Glomerular visceral epithelial cell (primary cell): ENCODE results near the gene IL1RAP.
A peak's percentile ranks its signal among the peaks of the same experiment; 100 is the strongest.

Source experiments
- DNase-seq: peaks from one replicate; pipeline ENCODE4 v3.0.0-alpha.2; 2016; ENCODE audit errors: extremely low spot score

IL1RAP gene

GRCh38 chr3:190577225-190577624, 63.3 kb downstream of the IL1RAP start:
- DNase-seq, result no peak

DNA sequence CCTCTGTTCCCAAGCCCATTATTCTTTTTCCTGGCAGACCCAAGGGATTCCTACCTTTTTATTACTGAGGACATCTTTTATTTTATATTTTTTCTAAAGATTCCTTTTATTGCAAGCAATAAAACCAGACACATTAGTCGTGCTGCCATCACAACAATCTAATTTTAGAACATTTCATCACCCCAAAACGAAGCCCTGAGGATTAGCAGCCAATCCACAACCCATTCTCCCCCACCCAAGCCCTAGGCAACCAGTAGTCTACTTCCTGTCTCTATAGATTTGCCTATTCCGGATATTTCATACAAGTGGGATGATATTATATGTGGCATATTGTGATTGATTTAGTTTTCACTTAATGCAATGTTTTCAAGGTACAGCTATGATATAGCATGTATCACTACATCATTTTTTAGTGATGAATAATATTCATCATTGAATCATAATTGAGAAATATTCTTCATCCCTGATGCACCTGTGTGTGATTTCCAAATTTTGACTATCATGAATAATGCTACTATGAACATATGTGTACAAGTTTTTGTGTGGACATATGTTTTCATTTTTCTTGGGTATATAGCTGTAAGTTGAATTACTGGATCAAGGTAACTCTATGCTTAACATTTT, 65.7 kb downstream of the IL1RAP start:
- no peak for DNase-seq

- DNase-seq, result no peak
Measured at GRCh38 chr3:190580417-190580816, 66.5 kb downstream of the IL1RAP start.

DNA sequence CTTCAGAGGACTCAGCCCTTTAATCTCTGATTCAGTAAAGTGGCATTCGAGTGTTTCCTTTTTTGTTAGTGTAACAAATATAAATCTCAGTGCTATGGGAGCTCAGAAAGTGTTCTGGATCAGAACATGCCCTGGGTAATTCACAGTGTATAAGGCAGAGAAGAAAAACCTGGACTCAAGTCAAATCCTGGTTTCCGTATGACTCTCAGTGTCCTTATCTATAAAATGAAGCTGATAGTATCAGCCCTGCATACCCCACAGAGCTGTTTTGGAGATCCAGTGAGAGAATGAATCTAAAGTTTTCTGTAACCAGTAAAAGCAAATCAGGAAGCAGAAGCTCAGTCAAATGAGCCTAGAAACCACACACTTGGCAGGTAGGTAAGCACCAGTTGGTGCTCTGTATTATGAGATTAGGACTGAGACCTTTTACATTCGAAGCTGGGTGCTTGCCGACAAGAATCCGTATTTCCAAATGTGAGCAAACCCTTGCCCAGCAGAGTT, 67.2 kb downstream of the IL1RAP start:
- no peak for DNase-seq

- no peak for DNase-seq
Measured at GRCh38 chr3:190582667-190583066, 68.8 kb downstream of the IL1RAP start.

GRCh38 chr3:190585805-190586630, 72.1 kb downstream of the IL1RAP start:
- peak; percentile 75 for DNase-seq

- peak; percentile 33 for DNase-seq
Measured at GRCh38 chr3:190586631-190587011, 72.7 kb downstream of the IL1RAP start.

- DNase-seq, result no peak
Measured at GRCh38 chr3:190588570-190588969, 74.7 kb downstream of the IL1RAP start.

DNA sequence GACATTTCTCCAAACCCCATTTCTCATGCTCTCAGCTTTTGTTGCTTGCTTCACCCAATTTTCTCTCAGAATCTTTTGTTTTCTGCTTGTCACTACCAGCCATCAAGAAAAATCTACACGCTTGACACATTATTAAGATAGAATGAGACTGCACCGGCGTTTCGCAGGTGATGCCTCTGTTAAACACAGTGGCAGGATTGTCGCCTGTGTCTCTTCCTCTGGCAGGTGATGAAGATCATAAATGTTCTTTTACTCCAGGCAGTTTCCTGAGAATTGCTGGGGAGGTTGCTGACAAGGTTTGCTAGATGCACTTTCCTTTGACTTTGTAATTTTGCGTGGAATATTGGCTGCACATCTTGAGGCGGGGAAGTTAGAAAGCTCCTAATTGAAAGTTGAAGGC, 75.4 kb downstream of the IL1RAP start:
- no peak for DNase-seq

DNA sequence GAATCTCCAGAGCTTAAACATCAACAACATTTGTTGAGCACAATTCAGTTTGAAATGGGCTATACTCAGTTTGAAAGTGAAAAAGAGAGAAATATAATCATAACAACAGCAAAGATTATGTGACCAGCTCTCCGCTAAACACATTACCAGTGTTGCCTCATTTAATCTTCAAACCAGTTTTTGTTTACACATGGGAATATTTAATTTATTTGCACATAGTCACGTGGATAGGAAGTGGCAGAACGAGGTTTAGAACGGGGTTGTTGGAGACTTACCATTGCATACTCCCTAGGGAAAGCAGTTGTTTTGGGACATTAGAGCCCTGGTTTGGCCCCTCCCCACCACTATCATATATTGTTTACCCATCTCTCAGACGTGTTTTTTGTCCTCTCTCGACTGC, 77.2 kb downstream of the IL1RAP start:
- no peak for DNase-seq

DNA sequence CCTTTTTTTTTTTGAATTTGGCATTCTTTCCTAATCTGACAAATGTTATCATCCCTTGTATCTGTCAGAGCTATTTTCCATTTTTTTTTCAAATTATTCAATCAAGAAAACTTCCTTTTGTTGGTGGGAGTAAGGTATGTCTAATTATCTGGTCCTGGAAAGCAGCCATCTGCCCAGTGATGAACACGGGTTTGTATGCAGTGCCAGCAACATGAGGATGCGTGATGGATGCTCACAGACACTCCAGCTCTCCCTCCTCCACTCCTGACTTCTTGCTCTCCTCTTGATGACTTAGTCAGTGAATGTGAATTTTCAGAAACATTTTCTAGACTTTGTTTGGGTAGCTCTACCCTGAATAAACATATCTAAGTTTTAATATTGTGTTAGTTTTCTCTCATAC, 79.2 kb downstream of the IL1RAP start:
- no peak for DNase-seq

DNA sequence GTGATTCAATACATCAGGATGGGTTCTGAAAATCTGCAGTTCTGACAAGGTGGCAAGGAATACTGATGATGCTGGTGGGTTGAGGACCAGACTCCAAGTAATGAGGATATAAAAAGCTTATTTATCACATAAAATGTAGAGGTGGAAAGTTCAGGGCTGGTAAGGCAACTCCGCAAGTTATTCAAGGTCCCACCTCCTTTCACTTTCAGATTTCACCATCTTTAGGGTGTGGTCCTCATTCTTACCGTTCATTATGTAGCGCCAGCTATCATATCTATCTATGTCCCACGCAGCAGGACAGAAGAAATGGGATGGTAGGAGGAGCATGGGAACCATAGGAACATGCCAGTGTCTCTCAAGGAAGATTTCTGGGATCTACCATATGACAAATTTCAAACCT, 80.3 kb downstream of the IL1RAP start:
- no peak for DNase-seq

DNA sequence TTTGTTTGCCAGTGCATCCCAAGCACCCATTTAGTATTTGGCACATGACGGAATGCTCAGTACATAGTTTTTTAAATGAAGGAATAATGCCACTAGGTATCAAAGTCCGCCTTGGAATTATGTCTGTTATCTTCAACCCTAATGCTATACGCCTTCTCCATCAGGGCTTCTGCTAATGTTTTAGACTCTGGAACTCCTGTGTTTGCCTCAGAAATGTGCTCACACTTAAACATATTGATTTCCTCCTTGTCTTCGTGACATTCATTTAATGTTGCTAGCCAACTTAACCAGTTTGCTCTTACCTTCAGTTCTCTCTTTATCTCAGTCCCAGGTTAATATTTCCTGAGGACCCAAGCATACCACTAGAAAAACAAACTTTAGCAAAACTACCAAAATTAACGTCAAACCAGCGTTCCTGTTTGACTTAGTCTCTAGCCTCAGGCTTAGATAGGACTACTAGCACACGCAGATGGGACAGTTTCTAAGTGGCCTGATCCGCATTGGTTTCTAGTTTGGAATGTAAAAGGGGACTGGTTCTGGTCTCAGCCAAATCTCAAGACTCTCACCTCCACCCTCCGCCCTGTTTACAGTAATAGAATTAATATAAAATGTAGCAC, 81.4 kb downstream of the IL1RAP start:
- DNase-seq, result no peak

- DNase-seq, result no peak
Measured at GRCh38 chr3:190595807-190596206, 81.9 kb downstream of the IL1RAP start.

DNA sequence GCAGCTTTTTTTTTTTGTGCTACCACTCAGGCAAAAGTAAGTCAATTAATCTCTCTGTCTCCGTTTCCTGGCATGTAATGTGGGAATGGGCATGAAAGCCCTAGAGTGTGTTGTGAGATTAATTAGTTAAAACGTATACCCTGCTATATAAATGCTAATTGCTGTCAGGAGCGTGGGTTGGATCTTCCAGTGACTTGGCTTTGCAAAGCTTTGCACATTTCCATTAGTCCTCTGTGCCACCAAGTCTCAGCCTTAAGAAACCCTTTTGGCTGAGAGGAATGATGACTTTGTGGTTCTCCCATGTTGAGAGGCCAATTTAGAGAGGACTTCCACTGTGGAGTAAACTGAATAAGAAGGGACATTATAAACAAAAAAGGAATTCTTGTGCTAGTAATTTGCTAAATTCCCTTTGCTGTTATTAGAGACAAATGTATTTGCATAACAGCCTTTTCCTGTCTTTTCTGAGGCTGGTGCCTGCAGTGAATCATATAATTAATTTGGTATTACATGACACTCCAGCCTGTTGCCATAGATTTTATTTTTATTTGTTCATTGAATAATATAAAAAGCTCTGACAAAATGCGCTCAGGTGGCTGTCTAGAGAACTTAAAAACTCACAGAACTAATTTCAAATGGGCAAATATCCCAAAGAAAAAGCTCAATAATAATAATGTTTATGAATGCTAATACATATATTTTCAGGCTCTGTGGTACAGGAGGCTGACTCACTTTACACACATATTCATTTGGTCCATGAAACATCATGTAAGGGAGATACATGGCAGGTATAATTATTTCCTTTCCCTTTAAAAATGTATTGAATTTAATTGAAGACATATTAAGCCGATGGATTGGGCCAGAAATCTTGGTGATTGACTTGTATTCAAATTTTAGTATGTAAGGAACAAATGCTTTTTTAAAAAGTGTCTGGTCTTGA, 82.7 kb downstream of the IL1RAP start:
- no peak for DNase-seq

- DNase-seq, result no peak
Measured at GRCh38 chr3:190597291-190597690, 83.4 kb downstream of the IL1RAP start.

- DNase-seq, result no peak
Measured at GRCh38 chr3:190601622-190602021, 87.7 kb downstream of the IL1RAP start.

GRCh38 chr3:190605385-190605784, 91.5 kb downstream of the IL1RAP start:
- DNase-seq, result no peak

DNA sequence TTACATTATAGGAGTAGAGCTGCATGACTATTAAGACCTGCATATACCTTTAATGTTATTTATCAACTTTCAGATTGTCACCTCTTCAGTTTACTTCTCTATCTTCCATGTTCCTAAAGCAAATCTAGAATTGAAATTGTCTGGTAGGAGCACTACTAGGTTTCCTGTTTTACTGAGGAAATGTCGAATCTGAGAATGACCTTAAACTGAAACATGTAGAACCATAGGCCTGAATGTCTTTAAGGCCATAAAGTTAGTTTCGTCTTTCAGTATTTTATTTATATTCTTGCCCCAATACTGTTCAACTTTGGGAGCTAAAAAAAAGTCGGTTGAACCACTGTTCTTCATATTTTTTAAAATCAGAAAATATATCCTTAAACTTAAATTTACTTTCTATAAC, 92.7 kb downstream of the IL1RAP start:
- DNase-seq, result no peak

DNA sequence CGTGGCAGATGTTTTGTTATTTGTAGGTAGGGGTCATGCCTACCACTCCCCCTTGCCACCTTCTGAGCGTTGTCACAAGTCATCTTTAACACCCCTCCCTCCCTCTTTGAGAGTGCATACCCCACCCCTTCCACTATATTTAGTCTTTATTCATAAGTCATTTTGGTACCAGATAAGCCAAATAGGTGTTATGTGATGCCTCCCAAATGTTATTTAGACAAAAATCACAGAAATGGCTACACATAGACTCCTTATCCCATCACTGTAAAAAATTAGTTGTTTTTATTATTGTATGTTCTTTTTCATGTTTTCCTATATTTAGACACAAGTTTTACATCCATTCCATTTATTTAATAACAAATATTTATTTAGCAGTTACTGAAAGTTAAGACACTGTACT, 93.1 kb downstream of the IL1RAP start:
- DNase-seq, result no peak

- no peak for DNase-seq
Measured at GRCh38 chr3:190608850-190609589, 95.1 kb downstream of the IL1RAP start.
